NCI-H2029 treated with DMSO at 0.1 percent for 48 hours (cell line): ENCODE measurements around the gene IQCE.

Experiments
- DNase-seq: peaks from one replicate; lab custom pipeline; 2025; lab: John Stamatoyannopoulos, UW

Gene IQCE

DNA sequence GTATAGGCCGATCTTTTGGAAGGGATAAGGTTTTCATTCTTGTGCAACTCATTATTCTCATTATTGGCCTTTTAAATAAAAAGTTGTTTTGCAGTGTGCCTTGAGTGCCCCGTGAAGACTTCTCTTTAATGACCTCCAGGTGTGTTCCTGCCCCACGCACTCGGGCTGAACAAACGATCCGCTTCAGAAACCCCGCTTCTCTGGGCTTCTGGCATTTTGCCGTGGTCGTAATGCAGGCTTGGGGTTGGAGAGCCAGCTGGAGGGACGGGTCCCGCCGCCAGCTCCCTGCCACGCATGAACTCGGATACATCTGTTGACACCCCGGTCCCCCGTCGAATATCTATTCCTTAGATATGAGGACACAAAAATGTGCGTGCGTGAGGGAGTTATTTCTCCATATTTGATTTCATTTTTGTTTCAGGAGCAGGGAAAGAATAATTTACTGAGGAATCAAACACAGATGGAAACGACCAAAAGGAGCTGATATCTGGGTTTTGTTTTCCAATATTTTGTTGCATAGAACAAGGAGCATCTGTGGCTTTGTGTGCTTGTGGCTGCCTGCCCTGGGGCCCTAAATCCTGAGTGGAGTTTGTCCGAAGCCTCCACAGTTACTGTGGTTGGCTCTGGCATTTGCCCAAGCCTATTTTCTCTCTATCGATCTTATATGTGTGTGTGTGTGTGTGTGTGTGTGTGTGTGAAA lies 56.0 kb downstream of the IQCE start:
- peak; percentile 74 for DNase-seq

DNA sequence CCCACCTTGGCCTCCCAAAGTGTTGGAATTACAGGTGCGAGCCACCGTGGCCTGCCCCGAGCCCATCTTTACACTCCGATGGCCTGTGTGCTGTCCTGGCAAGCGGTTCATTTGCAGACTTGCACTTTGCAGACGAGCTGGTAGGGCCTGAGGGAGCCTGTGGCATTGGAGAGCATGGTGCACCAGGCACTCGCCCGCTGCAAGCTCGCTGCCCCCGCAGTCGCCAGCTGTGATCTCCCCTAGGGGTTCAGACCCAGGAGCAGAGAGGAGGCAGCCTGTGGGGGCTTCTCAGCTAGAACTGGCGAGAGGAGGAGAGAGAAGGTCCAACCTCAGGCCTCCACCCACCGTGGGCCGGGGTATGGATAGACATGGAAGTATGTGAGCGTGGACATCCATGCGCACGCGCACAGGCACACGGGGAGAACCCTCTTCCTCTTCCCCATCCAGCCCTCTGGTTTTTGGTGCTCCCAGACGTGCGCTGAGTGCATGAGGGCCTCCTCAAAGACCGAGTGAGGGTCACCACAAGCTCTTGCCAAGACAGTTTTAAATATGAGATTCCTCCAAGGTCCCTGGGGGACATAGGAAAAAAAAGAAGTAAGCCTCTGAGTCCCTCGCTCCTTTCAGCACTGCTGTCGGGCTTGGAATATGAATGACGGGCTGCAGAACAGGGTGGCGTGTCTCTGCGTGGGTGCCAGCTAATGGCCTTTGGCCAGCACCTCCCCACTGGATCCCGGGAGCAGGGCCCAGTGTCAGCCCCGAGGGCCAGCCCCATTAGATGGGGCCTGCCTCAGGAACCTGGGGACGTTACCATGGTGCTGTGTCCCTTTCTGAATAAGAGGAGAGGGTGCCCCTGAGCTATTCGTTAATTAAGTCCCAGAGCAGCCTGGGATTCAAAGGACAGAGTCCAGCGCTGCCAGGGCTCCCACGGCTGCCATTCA lies 57.9 kb downstream of the IQCE start:
- DNase-seq: no peak

DNA sequence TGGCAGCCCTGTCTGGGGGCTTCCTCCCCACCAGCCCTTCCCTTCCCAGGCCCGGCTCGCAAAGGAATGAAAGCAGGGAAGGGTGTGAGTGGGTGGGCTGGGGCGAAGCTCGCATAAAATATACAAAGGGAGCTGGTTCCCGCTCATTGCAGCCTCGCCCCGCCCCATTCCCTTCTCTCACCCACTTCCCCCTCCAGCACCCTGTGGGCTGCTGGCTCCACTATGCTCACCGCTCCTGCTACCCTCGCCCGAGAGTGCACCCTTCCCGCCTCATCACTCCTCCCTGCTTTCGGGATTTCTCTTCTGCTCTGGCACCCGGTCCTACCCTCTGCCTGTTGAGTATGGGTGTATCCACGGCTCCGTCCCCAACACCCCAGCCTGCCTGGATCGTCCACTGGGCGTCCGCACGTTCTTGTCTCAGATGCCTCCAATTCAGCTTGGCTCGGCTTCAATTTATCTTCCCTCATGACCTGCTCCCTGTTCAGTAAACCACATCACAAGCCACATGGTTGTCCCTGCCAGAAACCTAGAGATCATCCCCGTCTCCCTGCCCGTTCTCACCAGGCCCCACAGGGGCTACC lies 58.6 kb downstream of the IQCE start:
- DNase-seq: no peak

DNA sequence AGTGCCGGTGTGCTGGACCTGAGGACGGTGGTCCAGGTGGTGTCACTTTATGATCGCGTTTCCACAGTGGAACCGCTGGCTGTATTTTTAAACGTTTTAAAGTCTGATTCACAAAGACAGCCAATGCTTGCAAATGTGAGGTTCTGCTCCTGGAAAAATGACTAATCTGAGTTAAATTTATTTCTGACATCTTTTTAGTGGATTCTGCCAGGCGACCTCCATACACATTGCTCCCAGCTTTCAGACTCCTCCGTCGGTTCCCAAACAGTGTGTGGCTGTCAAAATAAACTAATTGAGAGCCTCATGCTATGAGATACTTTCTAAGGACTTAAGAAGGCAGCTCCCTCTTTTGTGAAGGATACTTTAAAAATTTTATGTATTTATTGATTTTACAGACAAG lies 60.3 kb downstream of the IQCE start:
- no peak for DNase-seq

DNA sequence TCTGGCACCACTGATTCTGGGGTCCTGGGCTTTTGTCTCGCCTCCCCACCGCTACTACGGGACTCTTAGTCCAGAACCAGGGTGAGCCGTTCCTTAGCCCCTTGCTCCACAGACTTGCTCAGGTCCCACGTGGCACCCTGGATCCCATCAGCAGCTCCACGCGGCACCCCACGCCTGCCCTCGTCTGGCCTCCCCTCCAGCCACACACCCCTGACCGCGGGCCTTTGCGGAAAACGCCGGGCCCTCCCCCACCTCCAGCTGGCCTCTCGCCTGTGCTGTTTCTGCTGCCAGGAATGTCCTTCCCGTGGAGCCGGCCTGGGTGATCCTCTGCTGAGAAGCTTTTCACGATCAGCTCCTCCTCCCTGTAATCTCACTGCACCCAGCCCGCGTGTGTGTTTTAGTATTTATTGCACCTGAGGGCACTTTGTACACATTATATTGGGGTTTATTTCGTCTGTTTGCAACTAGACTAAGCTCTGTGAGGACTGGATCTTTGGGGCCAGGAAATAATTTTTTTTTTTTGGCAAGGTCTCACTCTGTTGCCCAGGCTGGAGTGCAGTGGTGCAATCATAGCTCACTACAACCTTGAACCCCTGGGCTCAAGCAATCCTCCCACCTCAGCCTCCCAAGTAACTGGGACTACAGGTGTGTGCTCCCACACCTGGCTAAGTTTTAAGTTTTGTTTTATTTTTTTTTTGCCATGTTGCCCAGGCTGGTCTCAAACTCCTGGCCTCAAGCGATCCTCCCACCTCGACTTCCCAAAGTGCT lies 62.5 kb downstream of the IQCE start:
- DNase-seq: no peak

DNA sequence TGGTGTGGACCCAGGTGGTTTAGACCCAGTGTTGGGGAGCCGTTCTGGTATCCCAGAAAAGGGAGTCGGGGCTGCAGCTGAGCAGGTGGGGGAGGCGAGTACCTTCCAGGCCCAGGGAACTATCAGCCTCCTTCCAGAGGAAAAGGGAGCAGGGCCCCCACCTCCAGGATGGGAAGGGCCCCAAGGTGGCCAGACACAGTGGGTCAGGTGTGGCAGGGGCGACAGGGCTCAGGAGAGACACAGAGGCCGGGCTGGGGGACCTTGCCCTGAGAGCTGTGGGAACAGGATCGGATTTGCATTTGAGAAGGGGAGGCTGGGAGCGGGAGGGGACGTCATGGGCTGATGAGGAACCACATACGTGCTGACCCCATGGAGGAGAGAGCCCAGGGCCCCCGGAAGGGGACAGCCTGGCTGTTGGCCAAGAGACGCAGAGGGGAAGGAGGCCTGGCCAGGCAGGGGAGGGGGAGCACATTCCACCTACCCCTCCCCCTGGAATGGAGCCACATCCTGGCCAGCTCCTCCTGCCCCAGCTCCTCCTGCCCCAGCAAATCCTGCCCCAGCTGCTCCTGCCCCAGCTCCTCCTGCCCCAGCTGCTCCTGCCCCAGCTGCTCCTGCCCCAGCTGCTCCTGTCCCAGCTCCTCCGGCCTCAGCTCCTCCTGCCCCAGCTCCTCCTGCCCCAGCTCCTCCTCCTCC lies 63.3 kb downstream of the IQCE start:
- no peak for DNase-seq

DNA sequence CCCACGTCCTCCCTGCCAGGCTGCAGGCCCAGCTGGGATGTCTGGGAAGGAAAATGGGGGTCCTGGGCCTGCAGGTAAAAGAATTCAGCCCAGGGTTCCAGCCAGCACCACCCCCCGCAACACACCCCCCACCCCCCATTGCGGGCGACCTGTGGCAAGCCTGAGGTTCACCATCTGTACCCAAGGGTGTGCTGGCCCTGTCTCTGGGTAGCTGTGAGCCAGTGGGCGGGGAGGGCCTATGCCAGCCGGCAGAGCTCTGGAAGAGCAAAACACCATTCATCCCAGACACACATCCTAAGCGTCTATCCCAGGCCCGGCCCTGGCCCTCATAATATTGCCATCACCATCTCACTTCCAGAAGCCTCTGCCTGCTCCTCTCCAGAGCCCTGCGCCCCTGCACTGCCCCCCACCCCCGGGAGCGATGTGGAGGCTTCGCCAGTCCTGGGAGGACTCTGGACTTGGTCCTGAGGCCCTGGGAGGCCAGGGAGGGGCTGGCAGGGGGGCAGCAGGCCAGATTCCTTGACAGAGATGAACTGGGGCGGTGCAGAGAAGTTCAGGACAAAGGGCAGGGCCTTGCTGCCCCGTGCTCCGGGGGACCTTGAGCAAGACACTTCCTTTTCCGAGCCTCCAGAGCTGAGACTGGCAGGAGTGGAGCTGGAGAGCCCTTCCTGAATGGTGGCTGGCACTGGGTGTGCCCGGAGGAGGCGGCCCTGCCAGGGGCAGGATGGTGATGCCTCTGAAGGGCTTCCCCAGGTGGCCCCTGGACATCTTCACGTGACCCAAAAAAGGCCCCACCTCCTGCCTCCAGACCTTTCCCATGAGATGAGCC lies 64.3 kb downstream of the IQCE start:
- DNase-seq: no peak

DNA sequence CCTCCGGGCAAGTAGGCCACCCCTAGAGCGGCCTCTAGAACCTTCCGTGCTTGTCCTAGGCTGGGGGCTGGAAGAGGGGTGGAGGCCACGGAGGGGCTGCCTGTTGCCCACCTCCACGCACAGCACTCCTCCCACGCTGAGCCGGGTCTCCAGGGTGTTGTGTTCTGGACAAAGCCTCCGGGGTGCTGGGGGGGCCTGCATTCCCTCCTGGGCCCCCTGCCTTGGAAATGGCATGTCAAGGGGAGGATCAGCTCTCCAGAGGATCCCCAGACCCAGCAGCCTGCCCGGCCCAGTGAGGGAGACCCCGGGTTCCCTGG lies 64.9 kb downstream of the IQCE start:
- no peak for DNase-seq

DNA sequence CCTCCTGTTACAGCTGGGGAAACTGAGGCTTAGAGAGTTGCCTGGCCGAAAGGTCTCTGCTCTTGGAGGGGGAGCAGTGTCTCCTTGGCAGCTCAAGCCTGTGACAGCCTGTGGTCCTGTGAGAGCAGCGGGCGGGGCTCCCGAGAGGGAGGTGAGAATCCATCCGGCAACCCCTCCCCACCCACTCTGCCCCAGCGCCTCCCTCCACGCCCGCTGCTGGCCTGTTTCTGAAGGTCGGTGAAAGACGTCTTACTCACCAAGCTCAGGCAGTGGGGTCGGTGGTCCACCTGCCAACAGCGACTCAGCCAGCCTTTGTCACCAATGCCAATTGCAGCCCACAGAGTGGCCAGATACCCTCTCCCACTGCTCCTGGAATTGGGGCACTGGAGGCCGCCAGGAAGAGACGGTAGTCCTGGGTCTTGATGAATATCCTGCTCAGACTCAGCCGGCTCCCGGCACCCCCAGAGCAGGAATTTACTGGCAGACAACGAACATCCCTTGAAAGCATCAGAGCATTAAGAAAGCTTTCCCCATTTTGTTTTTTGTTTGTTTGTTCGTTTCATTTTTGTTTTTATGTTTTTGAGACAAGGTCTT lies 65.6 kb downstream of the IQCE start:
- no peak for DNase-seq

DNA sequence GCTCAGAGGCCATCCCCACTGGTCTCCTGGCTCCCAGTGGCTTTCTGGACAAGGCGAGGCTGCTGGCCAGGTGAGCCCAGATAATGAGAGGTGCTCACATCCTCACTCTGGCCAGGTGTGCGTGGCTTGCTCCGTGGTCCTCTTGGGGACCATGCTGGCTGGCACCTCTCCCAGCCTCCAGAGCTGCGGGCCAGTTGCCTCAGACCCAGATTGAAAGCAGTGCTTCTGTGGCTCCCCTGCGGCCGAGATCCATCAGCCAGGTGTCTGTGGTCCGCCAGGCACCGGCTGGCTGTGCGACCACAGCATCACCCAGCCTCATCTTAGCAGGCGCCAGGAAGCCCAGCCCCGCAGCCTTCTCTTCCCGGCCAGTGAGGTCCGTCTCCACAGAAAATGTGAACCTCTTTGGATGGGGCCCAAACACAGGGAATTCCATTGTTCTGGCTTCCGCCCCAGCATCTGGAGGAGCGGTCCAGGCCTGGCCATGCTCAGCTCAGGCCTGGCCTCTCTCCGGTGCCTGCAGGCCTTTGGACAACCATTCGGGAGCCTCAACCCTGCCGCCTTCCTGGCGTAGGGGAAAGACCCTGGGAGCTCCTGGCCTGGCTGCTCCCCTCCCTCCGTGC lies 67.8 kb downstream of the IQCE start:
- no peak for DNase-seq

DNA sequence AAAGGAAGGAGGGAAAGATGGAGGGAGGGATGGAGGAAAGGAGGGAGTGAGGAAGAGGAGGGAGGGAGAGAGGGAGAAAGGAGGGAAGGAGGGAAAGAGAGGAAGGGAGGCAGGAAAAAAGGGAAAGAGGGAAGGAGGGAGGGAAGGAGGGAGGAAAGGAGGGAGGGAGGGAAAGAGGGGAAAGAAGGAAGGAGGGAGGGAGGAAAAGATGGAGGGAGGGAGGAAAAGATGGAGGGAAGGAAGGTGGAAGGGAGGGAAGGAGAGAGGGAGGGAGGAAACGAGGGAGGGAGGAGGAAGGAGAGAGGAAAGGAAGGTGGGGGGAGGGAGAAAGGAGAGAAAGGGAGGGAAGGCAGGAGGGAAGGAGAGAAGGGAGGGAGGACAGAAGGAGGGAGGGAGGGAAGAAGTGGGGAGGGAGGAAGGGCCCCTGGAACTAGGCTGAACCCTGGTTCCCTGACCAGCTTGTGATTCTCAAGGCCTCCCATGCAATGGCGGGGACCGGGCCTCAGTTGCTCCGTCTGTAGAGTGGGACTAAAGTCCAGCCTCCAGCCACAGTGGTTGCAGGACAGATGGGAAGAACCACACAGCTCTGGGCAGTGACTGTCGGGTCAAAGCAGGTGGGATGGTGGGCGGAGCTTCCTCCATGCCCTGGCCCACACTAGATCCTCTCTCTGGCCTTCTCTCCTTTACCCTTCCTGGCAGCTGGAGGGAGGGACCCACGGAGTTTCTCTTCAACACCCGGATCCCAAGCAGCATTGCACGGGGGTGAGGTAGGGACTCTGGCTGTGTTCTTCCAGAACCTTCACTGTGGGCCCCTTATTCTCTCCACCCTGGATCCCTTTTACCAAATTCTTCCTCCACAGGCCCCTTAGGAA lies 68.7 kb downstream of the IQCE start:
- DNase-seq: no peak

DNA sequence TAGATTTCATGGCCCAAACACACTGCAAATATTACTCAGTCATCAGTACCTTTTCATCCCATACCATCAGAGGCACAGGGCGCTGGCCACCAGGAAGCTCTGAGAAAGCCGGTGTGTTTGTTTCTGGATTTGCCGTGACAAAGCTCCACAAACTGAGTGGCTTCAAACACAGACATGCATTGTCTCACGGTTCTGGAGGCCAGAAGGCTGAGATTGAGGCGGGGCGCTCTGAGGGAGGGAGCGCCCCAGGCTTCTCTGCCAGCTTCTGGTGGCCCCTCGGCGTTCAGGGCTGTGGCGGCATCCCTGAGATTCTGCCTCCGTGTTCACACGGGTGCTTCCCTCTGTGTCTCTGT lies 69.3 kb downstream of the IQCE start:
- no peak for DNase-seq

DNA sequence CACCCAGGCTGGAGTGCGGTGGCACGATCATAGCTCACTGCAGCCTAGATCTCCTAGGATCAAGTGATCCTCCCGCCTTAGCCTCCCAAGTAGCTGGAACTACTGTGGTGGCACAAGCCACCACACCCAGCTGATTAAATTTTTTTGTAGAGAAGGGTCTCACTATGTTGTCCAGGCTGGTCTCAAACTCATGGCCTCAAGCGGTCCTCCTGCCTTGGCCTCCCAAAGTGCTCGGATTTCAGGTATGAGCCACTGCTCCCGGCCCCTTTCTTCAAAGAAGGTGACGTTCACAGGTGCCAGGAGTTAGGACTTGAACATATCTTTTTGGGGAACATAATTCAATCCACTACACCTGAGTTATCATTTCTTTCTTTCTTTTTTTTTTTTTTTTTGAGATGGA lies 70.1 kb downstream of the IQCE start:
- no peak for DNase-seq

DNA sequence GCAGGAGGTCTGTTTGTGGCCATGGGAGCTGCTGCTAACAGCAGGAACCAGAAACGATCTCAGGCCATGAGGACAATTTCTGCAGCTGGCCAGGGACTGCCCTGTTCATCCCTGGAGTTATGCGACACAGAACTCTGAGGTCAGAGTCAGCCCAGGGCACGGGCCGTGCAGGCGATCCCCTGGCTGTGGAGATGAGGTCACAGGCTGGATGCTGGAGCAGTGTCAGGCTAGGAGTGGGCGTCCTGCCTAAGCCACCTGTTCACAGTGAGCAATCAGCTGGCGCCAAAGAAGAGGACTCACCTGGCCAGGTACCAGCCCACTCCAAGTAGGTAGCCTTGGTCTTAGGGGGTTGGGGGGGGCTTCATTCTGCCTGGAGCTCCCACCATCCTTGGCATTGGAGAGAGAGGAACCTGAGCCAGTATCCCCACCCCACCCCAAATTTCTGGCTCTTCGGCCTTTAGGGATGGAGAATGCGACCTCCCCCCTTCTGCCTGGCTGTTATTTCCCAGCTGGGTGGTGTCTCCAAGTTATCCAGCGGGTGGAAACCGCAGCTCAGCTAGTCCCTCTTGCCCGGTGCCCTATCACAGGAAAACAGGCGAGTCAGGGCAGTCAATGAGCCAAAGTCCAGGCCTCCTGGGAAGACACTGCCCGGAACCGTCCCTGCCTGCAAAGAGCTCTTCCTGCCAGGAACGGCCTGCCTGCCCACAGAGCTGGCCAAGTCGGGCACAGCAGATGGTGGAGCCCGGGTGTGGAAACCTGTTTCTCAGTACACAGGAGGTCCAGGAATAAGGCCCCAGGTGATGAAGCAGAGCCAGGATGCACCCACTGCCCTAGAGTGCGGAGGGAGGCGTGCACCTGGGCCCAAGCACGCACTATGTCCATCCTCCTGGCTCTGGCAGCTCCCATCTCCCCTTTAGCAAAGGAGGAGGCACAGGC lies 71.2 kb downstream of the IQCE start:
- DNase-seq: peak; percentile 31

DNA sequence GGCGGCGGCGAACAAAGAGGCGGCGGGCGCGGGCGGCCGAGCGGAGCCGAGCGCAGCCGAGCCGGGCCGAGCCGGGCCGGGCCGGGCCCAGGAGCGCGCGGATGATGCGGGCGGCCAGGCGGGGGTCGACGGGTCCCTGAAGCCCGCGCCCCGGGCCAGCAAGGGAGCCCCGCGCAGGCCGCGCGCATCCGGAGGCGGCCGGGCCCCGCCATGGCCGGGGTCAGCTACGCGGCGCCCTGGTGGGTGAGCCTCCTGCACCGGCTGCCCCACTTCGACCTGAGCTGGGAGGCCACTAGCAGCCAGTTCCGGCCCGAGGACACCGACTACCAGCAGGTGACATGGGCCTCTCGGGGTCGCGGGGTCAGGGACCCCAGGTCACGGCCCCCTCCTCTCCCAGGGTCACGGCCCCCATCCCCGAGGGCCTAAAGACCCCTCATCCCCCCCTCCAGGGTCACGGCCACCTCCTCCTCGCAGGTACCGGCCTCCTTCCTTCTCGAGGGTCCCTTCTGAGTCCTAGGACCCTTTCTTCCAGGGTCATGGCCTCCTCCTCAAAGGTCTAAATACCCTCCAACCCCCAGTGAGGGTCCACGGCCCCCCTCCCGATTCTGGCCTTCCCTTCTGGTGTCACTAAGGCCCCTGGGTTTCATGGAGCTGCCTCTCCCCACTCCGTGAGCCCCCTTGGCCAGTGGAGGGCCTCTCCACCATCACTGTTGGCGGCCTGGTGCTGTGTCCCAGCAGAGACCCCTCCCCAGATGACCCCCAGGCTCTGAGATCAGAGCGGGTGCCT lies 73.4 kb downstream of the IQCE start, which contains the start of gene TTYH3:
TSS of gene TTYH3 (plus strand) at position 41 of the 787 bp plus-strand sequence. CDS start at position 211, 170 bp downstream.
- no peak for DNase-seq

DNA sequence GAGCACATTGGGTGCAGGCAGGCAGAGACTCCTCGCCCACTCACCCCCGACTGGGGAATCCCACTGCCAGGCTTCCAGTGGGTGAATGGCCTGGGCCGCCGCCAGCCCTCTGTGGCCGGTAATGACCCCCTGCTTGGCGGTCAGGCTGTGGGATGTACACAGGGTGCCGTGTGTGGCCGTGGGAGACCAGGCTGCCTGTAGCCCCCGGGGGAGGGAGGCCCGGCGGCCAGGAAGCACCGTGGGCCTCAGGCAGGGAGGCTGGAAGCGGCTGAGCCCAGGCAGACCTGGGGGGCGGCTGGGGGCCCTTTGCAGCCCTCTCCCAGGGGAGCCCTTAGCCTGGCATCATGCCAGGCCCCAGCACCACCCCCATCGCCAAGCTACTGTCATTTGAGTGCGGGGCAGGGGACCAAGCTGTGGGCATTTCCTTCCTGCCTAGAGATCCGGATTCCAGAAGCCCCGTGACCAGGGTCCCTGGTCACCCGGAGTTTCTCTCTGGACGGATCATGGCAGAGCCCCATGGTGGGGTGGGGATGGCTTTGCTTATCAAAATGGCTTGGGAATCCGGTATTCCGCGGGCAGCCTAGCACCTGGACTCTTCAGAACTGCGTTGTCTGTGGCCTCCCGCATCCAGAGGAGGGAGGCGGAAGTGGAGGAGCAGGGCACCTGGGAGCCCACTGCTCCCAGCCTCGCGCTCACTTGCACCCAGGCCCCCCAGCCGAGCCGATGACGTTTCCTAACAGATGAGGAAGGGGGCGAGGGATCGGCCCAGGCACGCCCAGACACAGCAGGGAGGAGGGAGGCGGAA lies 74.2 kb downstream of the IQCE start:
- no peak for DNase-seq
